H9 (cell line): ENCODE data around the gene CCNJL. TPM values are rescaled to one million over a fixed set of nuclear protein-coding genes. Genes with fewer than 3 reads are reported as not detected.
A peak's percentile ranks its signal among the peaks of the same experiment; 100 is the strongest.

Source experiments
- DNase-seq: peaks from one replicate; pipeline ENCODE4 v3.0.0-alpha.2; 2017
- H2AFZ ChIP-seq: one replicate; pipeline ENCODE4 v1.6.1; 2013; ENCODE audit warnings: mild to moderate bottlenecking, low read length, control low read depth, moderate library complexity
- H2AK5ac ChIP-seq: 2 replicates; pipeline ENCODE4 v1.6.1; 2013; ENCODE audit warnings: low read length, control low read depth, mixed read lengths; ENCODE audit not compliant: insufficient read length
- H2BK120ac ChIP-seq: one replicate; pipeline ENCODE4 v1.6.1; 2013; ENCODE audit warnings: low read depth, mild to moderate bottlenecking, low read length, control low read depth, inconsistent platforms; ENCODE audit not compliant: poor library complexity, severe bottlenecking
- H2BK12ac ChIP-seq: 2 replicates; pipeline ENCODE4 v1.6.1; 2013; ENCODE audit warnings: low read length, control low read depth, mixed read lengths, low read depth; ENCODE audit not compliant: insufficient read length
- H2BK15ac ChIP-seq: 2 replicates; pipeline ENCODE4 v1.6.1; 2013; ENCODE audit warnings: low read depth, low read length, control low read depth
- H2BK20ac ChIP-seq: one replicate; pipeline ENCODE4 v1.6.1; 2013; ENCODE audit warnings: low read depth, mild to moderate bottlenecking, low read length, control low read depth, inconsistent platforms; ENCODE audit not compliant: poor library complexity, severe bottlenecking
- H2BK5ac ChIP-seq: 2 replicates; pipeline ENCODE4 v1.6.1; 2013; ENCODE audit warnings: low read length, control low read depth, mixed read lengths; ENCODE audit not compliant: insufficient read length
- H3K14ac ChIP-seq: 2 replicates; pipeline ENCODE4 v1.6.1; 2013; ENCODE audit warnings: low read length, control low read depth; ENCODE audit not compliant: insufficient read depth
- H3K18ac ChIP-seq: 2 replicates; pipeline ENCODE4 v1.6.1; 2013; ENCODE audit warnings: low read depth, mild to moderate bottlenecking, mixed read lengths, low read length, control low read depth; ENCODE audit not compliant: insufficient read length
- H3K23ac ChIP-seq: 2 replicates; pipeline ENCODE4 v1.6.1; 2013; ENCODE audit warnings: low read length, control low read depth, mixed read lengths, low read depth; ENCODE audit not compliant: insufficient read length
- H3K23me2 ChIP-seq: 2 replicates; pipeline ENCODE4 v1.6.1; 2013; ENCODE audit warnings: low read depth, mild to moderate bottlenecking, mixed read lengths, low read length, control low read depth; ENCODE audit not compliant: insufficient read length, poor library complexity, severe bottlenecking
- H3K27ac ChIP-seq: 2 replicates; pipeline ENCODE4 v1.5.1; 2013; ENCODE audit warnings: low read length, control low read depth, mixed read lengths, low read depth; ENCODE audit not compliant: insufficient read length
- H3K27me3 ChIP-seq: 2 replicates; pipeline ENCODE4 v1.6.1; 2013; ENCODE audit warnings: low read length, control low read depth, inconsistent platforms; ENCODE audit not compliant: insufficient read depth
- H3K4ac ChIP-seq: 2 replicates; pipeline ENCODE4 v1.6.1; 2013; ENCODE audit warnings: low read depth, mild to moderate bottlenecking, control low read depth, inconsistent platforms, low read length, moderate library complexity
- H3K4me1 ChIP-seq: 2 replicates; pipeline ENCODE4 v1.6.1; 2013; ENCODE audit warnings: low read length, control low read depth, inconsistent platforms; ENCODE audit not compliant: insufficient read depth
- H3K4me2 ChIP-seq: 2 replicates; pipeline ENCODE4 v1.6.1; 2013; ENCODE audit warnings: low read length, control low read depth, mixed read lengths; ENCODE audit not compliant: insufficient read length, insufficient read depth
- H3K56ac ChIP-seq: 2 replicates; pipeline ENCODE4 v1.6.1; 2013; ENCODE audit warnings: low read depth, mild to moderate bottlenecking, mixed read lengths, low read length, control low read depth; ENCODE audit not compliant: insufficient read length
- H3K79me1 ChIP-seq: 2 replicates; pipeline ENCODE4 v1.6.1; 2013; ENCODE audit warnings: low read depth, mild to moderate bottlenecking, moderate library complexity, low read length, control low read depth, inconsistent platforms; ENCODE audit not compliant: insufficient read depth, poor library complexity, severe bottlenecking
- H3K79me2 ChIP-seq: 2 replicates; pipeline ENCODE4 v1.6.1; 2013; ENCODE audit warnings: low read length, control low read depth, inconsistent platforms; ENCODE audit not compliant: insufficient read depth
- H3K9ac ChIP-seq: 2 replicates; pipeline ENCODE4 v1.6.1; 2013; ENCODE audit warnings: low read length, control low read depth, mixed read lengths; ENCODE audit not compliant: insufficient read length; ENCODE audit errors: extremely low read depth
- H3K9me3 ChIP-seq: one replicate; pipeline ENCODE4 v1.6.1; 2013; ENCODE audit warnings: low read depth, low read length, inconsistent platforms; ENCODE audit not compliant: control insufficient read depth
- H3T11ph ChIP-seq: one replicate; pipeline ENCODE4 v1.6.1; 2013; ENCODE audit warnings: mild to moderate bottlenecking, low read length, control low read depth, inconsistent platforms
- H4K20me1 ChIP-seq: one replicate; pipeline ENCODE4 v1.6.1; 2013; ENCODE audit not compliant: control insufficient read depth, insufficient read length, insufficient read depth
- H4K5ac ChIP-seq: 2 replicates; pipeline ENCODE4 v1.6.1; 2013; ENCODE audit warnings: low read depth, mild to moderate bottlenecking, mixed read lengths, low read length, control low read depth; ENCODE audit not compliant: insufficient read length
- H4K8ac ChIP-seq: replicated peaks from 2 replicates; pipeline ENCODE4 v1.6.1; 2013; ENCODE audit warnings: low read length, control low read depth, mixed read lengths, low read depth; ENCODE audit not compliant: insufficient read length
- H4K91ac ChIP-seq: 2 replicates; pipeline ENCODE4 v1.6.1; 2013; ENCODE audit warnings: low read depth, mild to moderate bottlenecking, moderate library complexity, mixed read lengths, low read length, control low read depth; ENCODE audit not compliant: insufficient read length
- H3K27ac Mint-ChIP-seq, 3 experiments: 2 replicates in 2 of 3; 3 replicates in 1 of 3; pipeline ENCODE4 v1.8.0; 2020 to 2021; ENCODE audit warnings: mixed read lengths in 3 of 3, mild to moderate bottlenecking in 1 of 3, moderate library complexity in 1 of 3
- H3K27me3 Mint-ChIP-seq: 2 replicates; pipeline ENCODE4 v1.8.0; 2021; ENCODE audit warnings: low read depth, mild to moderate bottlenecking, moderate library complexity, mixed read lengths
- H3K36me3 Mint-ChIP-seq, 3 experiments: 2 replicates in 2 of 3; 3 replicates in 1 of 3; pipeline ENCODE4 v1.8.0; 2020 to 2021; ENCODE audit warnings: low read depth in 3 of 3, mixed read lengths in 3 of 3; ENCODE audit not compliant: insufficient read depth in 1 of 3
- H3K4me1 Mint-ChIP-seq, 2 experiments: 2 replicates each; pipeline ENCODE4 v1.8.0; 2020; ENCODE audit warnings: mixed read lengths in 2 of 2
- H3K4me3 Mint-ChIP-seq, 2 experiments: 2 replicates in 1 of 2; 3 replicates in 1 of 2; pipeline ENCODE4 v1.8.0; 2020 to 2021; ENCODE audit warnings: mild to moderate bottlenecking in 2 of 2, mixed read lengths in 2 of 2, moderate library complexity in 1 of 2
- H3K9me3 Mint-ChIP-seq, 2 experiments: 2 replicates in 1 of 2; 3 replicates in 1 of 2; pipeline ENCODE4 v1.8.0; 2020; ENCODE audit warnings: mild to moderate bottlenecking in 2 of 2, mixed read lengths in 2 of 2, moderate library complexity in 1 of 2
- CTCF ChIP-seq: fragments of 200-600 bp; sonication (generic); conservative IDR thresholded peaks from 3 replicates; pipeline ENCODE4 v1.8.0; 2021; ENCODE audit warnings: antibody characterized with exemption, mild to moderate bottlenecking
- WGBS: extraction: QIAGEN DNeasy Blood & Tissue Kit; methylation state at CpG from one replicate; pipeline ENCODE4 v1.1.7; 2013; ENCODE audit warnings: missing lambda C conversion rate, low lambda C conversion rate, mixed read lengths; ENCODE audit not compliant: insufficient read length; ENCODE audit errors: extremely low coverage; 5-methylcytosine and 5-hydroxymethylcytosine counted together
- total RNA-seq: library from RNA; stranded (reverse); gene quantifications from 2 replicates; pipeline ENCODE4 v1.2.1, GENCODE V29; 2021

Gene CCNJL
- total RNA-seq, 1 experiment from 2014 or later: 26.9 TPM

GRCh38 chr5:160266044-160266443, 46.3 kb downstream of the CCNJL start:
- H4K8ac ChIP-seq: no peak overlapping the region
- no peak overlapping the region for H3K9ac ChIP-seq
- H3K9me3 Mint-ChIP-seq: no peaks in the 10 kb centered on the region
- no peak overlapping the region for H3K14ac ChIP-seq
- peak overlapping the region; percentile 83 to 96 (median 93) for H3K27ac Mint-ChIP-seq
- no peak overlapping the region for H2BK5ac ChIP-seq
- H2BK15ac ChIP-seq: no peak overlapping the region
- no peak overlapping the region for H3K18ac ChIP-seq
- H3K79me1 ChIP-seq: peaks cover 2% of the 10 kb centered on the region
- H3K79me2 ChIP-seq: no peaks in the 10 kb centered on the region
- no peaks in the 10 kb centered on the region for H4K20me1 ChIP-seq
- no peaks in the 10 kb centered on the region for H3K9me3 ChIP-seq
- no peak overlapping the region for H4K5ac ChIP-seq
- no peak overlapping the region for H2AK5ac ChIP-seq
- H3K27me3 Mint-ChIP-seq: no peaks in the 10 kb centered on the region; the same call in 1 of the 2 replicates
- no peak overlapping the region for H3T11ph ChIP-seq
- H2AFZ ChIP-seq: no peak overlapping the region
- H3K23me2 ChIP-seq: no peaks in the 10 kb centered on the region
- H3K4me3 Mint-ChIP-seq: peak overlapping the region; percentile 37 to 69; a peak in 4 of 5 replicates
- no peak overlapping the region for H3K56ac ChIP-seq
- no peak overlapping the region for H2BK20ac ChIP-seq
- H3K4me1 ChIP-seq: peaks cover 11% of the 10 kb centered on the region; the same call in 1 of the 2 replicates
- no peak overlapping the region for H2BK120ac ChIP-seq
- DNase-seq: peak; percentile 58
- H3K27me3 ChIP-seq: no peaks in the 10 kb centered on the region
- peaks cover 63 to 73% of the 10 kb centered on the region in 2 experiments for H3K4me1 Mint-ChIP-seq
- H3K27ac ChIP-seq: no peak overlapping the region
- no peak for TF ChIP-seq CTCF
- H3K23ac ChIP-seq: no peak overlapping the region
- H3K4me2 ChIP-seq: no peak overlapping the region
- peaks cover 6 to 32% (median 9%) of the 10 kb centered on the region in 3 experiments; a peak in 5 of 7 replicates for H3K36me3 Mint-ChIP-seq
- WGBS: no CpG with 5 or more reads among the region's 5 CpGs
- H3K4ac ChIP-seq: no peak overlapping the region
- H4K91ac ChIP-seq: no peak overlapping the region
- no peak overlapping the region for H2BK12ac ChIP-seq
